ENCODE measurements around the gene CCDC181. TPM values are rescaled to one million over a fixed set of nuclear protein-coding genes. Genes with fewer than 3 reads are reported as not detected.

CCDC181 gene
- total and polyA plus RNA-seq, 4 donors, result 0.02 to 0.08 TPM; not detected in 2

DNA sequence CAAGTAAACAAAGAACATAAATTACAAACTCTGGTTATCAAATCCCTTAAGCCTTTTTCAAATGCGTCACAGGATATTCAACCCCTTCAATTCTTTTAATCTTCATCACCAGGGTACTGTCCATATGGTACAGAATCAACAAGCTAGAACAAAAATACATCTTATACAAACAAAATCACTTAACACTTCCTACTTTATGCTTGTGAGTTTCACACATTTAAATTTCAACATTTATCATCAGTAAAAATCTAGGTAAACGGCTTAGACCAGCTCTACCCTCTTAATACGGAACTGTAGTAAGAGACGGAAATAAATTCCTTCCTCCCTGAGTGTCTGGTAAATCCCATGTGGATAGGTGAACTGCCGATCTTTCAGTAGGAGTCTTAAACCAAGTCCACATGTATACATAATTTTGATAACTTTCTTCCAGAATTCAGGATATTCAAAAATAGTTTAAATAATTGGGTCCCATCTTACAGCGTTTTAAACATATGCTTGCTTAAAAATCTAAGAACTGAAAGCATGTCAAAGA lies 1.0 kb downstream of the CCDC181 start:
- WGBS, result 80% methylated on average over 6 of the region's 6 CpGs
- DNase-seq (ENCODE audit: low spot score), result no peak
- H3K27me3 ChIP-seq (ENCODE audit: control insufficient read depth in 4 of 4, insufficient read depth in 4 of 4, low read length in 3 of 4), result no peaks in the 10 kb centered on the region
- no peaks in the 10 kb centered on the region for H3K36me3 ChIP-seq (ENCODE audit: control insufficient read depth in 4 of 4, insufficient read depth in 3 of 4, low read depth in 1 of 4, low read length in 3 of 4)
- no peaks in the 10 kb centered on the region for H3K9me3 ChIP-seq (ENCODE audit: control insufficient read depth in 4 of 4, low read length in 3 of 4)
- H3K4me3 ChIP-seq (ENCODE audit: low read depth in 1 of 3, low read length in 3 of 3), result no peak overlapping the region
- peaks cover 2 to 9% (median 5%) of the 10 kb centered on the region in 4 donors for H3K4me1 ChIP-seq (ENCODE audit: control insufficient read depth in 4 of 4, insufficient read depth in 4 of 4, low read length in 3 of 4)
- TF ChIP-seq RAD21 (IDR thresholded peaks at IDR 0.05) (no peak), HNF4A (conservative IDR thresholded peaks at IDR 0.05) (no peak), GABPA (IDR thresholded peaks at IDR 0.05 in 1 of 2, conservative IDR thresholded peaks at IDR 0.05 in 1 of 2) (no peak)
- TF ChIP-seq, protein P1, sequence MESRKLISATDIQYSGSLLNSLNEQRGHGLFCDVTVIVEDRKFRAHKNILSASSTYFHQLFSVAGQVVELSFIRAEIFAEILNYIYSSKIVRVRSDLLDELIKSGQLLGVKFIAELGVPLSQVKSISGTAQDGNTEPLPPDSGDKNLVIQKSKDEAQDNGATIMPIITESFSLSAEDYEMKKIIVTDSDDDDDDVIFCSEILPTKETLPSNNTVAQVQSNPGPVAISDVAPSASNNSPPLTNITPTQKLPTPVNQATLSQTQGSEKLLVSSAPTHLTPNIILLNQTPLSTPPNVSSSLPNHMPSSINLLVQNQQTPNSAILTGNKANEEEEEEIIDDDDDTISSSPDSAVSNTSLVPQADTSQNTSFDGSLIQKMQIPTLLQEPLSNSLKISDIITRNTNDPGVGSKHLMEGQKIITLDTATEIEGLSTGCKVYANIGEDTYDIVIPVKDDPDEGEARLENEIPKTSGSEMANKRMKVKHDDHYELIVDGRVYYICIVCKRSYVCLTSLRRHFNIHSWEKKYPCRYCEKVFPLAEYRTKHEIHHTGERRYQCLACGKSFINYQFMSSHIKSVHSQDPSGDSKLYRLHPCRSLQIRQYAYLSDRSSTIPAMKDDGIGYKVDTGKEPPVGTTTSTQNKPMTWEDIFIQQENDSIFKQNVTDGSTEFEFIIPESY (IDR thresholded peaks at IDR 0.05), result no peak
- TF ChIP-seq, protein P2, sequence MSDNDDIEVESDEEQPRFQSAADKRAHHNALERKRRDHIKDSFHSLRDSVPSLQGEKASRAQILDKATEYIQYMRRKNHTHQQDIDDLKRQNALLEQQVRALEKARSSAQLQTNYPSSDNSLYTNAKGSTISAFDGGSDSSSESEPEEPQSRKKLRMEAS (IDR thresholded peaks at IDR 0.05), result no peak
- H3K27ac ChIP-seq (ENCODE audit: low read depth in 1 of 2, low read length in 2 of 2), result no peak overlapping the region
- H3K9ac ChIP-seq (ENCODE audit: low read depth in 1 of 2, low read length in 2 of 2), result no peak overlapping the region

GRCh38 chr1:169421309-169421708 lies 6.0 kb downstream of the CCDC181 start:
- Histone ChIP-seq H3K4me1 (ENCODE audit: control insufficient read depth in 4 of 4, insufficient read depth in 4 of 4, low read length in 3 of 4) (peaks cover 0 to 3% (median 0%) of the 10 kb centered on the region in 4 donors), H3K27ac (ENCODE audit: low read depth in 1 of 2, low read length in 2 of 2) (no peak overlapping the region), H3K27me3 (ENCODE audit: control insufficient read depth in 4 of 4, insufficient read depth in 4 of 4, low read length in 3 of 4) (no peaks in the 10 kb centered on the region), H3K9me3 (ENCODE audit: control insufficient read depth in 4 of 4, low read length in 3 of 4) (no peaks in the 10 kb centered on the region), H3K4me3 (ENCODE audit: low read depth in 1 of 3, low read length in 3 of 3) (no peak overlapping the region), H3K36me3 (ENCODE audit: control insufficient read depth in 4 of 4, insufficient read depth in 3 of 4, low read depth in 1 of 4, low read length in 3 of 4) (no peaks in the 10 kb centered on the region), H3K9ac (ENCODE audit: low read depth in 1 of 2, low read length in 2 of 2) (no peak overlapping the region)
- no peak for TF ChIP-seq RXRA (IDR thresholded peaks at IDR 0.05)
- TF ChIP-seq HNF4G (IDR thresholded peaks at IDR 0.05), result no peak
- TF ChIP-seq, protein P2 (IDR thresholded peaks at IDR 0.05), result no peak
- TF ChIP-seq JUND (IDR thresholded peaks at IDR 0.05), result no peak
- TF ChIP-seq CTCF (IDR thresholded peaks at IDR 0.05; ENCODE audit: low read depth, low read length, missing input control), result no peak
- no peak for TF ChIP-seq FOXA2 (IDR thresholded peaks at IDR 0.05)
- no peak for TF ChIP-seq EGR1 (IDR thresholded peaks at IDR 0.05; ENCODE audit: low read depth in 2 of 2)
- TF ChIP-seq YY1 (IDR thresholded peaks at IDR 0.05), result no peak
- TF ChIP-seq, protein P3, sequence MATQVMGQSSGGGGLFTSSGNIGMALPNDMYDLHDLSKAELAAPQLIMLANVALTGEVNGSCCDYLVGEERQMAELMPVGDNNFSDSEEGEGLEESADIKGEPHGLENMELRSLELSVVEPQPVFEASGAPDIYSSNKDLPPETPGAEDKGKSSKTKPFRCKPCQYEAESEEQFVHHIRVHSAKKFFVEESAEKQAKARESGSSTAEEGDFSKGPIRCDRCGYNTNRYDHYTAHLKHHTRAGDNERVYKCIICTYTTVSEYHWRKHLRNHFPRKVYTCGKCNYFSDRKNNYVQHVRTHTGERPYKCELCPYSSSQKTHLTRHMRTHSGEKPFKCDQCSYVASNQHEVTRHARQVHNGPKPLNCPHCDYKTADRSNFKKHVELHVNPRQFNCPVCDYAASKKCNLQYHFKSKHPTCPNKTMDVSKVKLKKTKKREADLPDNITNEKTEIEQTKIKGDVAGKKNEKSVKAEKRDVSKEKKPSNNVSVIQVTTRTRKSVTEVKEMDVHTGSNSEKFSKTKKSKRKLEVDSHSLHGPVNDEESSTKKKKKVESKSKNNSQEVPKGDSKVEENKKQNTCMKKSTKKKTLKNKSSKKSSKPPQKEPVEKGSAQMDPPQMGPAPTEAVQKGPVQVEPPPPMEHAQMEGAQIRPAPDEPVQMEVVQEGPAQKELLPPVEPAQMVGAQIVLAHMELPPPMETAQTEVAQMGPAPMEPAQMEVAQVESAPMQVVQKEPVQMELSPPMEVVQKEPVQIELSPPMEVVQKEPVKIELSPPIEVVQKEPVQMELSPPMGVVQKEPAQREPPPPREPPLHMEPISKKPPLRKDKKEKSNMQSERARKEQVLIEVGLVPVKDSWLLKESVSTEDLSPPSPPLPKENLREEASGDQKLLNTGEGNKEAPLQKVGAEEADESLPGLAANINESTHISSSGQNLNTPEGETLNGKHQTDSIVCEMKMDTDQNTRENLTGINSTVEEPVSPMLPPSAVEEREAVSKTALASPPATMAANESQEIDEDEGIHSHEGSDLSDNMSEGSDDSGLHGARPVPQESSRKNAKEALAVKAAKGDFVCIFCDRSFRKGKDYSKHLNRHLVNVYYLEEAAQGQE (IDR thresholded peaks at IDR 0.05), result no peak
- TF ChIP-seq NR2F2 (IDR thresholded peaks at IDR 0.05), result no peak
- no peak for TF ChIP-seq TAF1 (conservative IDR thresholded peaks at IDR 0.05)
- no peak for TF ChIP-seq SP1 (IDR thresholded peaks at IDR 0.05)
- no peak for TF ChIP-seq GABPA (IDR thresholded peaks at IDR 0.05 in 1 of 2, conservative IDR thresholded peaks at IDR 0.05 in 1 of 2)
- no peak for TF ChIP-seq HNF4A (conservative IDR thresholded peaks at IDR 0.05)
- TF ChIP-seq, protein P1 (IDR thresholded peaks at IDR 0.05), result no peak
- 92% methylated on average over 5 of the region's 5 CpGs for WGBS
- DNase-seq (ENCODE audit: low spot score), result no peak

Data from liver (tissue), 9 donors.